ENCODE data around the gene DNAH11. TPM values are rescaled to one million over a fixed set of nuclear protein-coding genes. Genes with fewer than 3 reads are reported as not detected.
"Not testable (repeated sequence)": the region's sequence is repeated elsewhere in the genome, so short reads cannot be mapped to it uniquely, and the experiment has no call there.

Gene DNAH11
- polyA plus RNA-seq, 4 donors, result 1.9 to 5.2 (median 2.6) TPM

GRCh38 chr7:21616091-21616490 lies 73.3 kb downstream of the DNAH11 start:
- no peak for DNase-seq (ENCODE audit: low read depth in 4 of 4, low spot score in 2 of 4)

DNA sequence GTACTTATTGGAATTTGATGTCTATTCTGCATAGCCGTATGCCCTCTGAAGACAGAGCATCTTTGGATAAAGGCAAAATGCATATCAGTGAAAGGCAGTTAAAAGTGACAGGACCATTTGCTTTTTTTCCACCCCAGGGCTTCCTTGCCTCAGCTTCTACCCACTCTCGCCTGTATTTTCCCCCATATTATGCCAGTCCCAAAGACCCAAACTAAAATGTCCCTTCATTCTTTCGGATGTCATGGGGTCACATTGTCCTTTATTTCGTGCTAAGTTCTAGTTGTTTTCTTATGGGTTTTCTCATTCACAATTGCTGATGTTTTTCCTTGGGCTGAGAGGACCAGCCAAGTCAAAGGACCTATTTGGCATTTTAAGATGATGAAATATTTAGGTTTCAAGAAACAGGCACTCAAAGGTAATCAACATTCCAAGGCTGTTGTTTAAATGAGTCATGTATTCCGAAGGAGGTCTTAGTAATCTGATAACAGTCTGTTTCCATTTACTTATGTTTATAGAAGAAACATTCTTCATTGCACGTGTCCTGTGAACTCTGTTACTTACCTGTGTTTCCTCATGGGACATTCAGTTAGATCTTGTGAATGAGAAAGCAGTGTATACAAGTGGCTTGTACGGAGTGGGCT lies 74.1 kb downstream of the DNAH11 start:
- DNase-seq (ENCODE audit: low read depth in 4 of 4, low spot score in 2 of 4), result no peak

- no peak for DNase-seq (ENCODE audit: low read depth in 4 of 4, low spot score in 2 of 4)
Measured at GRCh38 chr7:21617513-21617912, 74.7 kb downstream of the DNAH11 start.

DNA sequence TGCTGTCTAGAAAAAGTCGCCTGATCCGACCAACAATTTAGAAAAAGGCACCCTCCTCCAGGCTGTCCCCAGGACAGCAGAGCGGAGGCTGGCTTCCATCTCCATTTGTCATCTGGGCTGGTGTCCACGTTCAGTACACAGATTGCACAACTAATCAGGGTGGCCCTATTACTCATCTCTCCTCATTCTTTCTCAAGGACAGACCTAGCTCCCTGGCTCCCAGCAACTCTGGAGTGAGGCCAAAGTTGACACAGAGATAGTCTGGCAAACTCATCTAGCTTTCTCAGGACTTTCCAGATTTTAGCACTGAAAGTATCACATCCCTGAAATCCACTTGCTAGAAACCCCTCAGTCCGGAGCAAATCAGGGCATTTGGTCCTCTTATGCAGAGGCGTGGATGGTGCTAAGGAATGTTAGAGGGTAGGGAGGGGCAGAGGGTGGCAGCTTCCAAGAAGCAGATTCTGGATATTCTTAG lies 75.1 kb downstream of the DNAH11 start:
- no peak for DNase-seq (ENCODE audit: low read depth in 4 of 4, low spot score in 2 of 4)

- DNase-seq (ENCODE audit: low read depth in 4 of 4, low spot score in 2 of 4), result no peak
Measured at GRCh38 chr7:21618706-21619105, 75.9 kb downstream of the DNAH11 start.

DNA sequence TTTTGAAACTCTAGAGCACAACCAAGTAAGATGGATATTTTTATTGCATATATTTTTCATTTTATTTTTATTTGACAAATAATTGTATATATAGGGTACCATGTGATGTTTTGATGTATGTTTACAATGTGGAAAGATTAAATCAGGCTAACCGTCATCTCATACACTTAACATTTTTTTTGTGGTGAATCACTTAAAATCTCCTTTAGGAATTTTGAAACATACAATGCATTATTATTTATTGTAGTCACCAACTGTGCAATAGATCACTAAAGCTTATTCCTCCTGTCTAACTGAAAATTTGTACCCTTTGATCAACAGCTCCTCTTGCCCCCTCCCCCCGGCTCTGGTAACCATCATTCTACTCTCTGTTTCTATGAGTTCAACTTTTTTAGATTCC lies 77.2 kb downstream of the DNAH11 start:
- no peak for DNase-seq (ENCODE audit: low read depth in 4 of 4, low spot score in 2 of 4)

- no peak for DNase-seq (ENCODE audit: low read depth in 4 of 4, low spot score in 2 of 4)
Measured at GRCh38 chr7:21624320-21624719, 81.5 kb downstream of the DNAH11 start.

- DNase-seq (ENCODE audit: low read depth in 4 of 4, low spot score in 2 of 4), result no peak
Measured at GRCh38 chr7:21636694-21637093, 93.9 kb downstream of the DNAH11 start.

DNA sequence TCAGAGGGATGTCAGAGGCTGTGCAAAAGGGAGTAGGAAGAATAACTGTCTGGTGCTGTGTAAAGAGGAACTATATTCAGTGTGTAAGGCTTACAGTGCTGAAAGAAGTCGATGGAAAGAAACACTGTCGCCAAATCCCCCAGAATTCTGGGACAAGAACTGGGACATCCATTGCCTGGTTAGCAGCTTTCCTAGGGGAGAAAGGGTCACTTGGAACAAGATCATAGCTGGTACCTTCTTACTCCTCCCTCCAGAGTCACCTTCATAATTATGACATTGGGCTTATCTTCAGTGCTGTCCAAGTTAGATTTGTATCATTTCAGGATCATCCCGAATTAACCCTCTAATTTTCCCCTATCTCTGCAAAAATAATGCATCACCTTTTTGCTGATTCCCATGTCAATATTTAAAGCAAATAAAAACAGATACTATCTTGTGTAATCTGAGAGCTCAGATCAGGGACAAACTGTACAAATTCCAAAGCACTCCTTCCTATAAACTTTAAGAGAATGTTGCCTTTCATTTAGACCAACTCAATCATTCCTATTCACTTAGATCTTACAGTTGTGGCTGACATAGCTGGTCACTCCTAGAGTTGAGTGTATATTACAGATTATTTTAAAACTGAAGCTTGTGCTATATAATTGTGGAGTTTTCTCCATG lies 96.5 kb downstream of the DNAH11 start:
- DNase-seq (ENCODE audit: low read depth in 4 of 4, low spot score in 2 of 4), result no peak

DNA sequence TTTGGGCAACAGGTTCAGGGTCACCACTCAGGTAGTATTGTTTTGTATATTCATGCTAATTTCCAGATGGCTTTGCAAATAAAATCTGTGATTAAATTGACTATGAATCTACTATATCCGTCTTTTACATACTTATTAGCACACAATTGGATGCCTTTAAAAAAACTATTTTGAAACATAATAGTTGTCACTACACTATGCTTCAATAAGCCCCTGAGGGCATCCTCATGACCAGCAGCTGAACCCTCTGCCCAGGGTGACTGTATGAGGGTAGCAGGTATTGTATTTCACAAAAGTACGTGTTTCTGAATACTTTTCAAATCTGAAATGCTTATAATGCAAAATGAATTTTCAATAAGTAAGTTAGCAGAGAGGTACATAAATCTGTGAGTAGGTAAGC lies 97.3 kb downstream of the DNAH11 start:
- no peak for DNase-seq (ENCODE audit: low read depth in 4 of 4, low spot score in 2 of 4)

DNA sequence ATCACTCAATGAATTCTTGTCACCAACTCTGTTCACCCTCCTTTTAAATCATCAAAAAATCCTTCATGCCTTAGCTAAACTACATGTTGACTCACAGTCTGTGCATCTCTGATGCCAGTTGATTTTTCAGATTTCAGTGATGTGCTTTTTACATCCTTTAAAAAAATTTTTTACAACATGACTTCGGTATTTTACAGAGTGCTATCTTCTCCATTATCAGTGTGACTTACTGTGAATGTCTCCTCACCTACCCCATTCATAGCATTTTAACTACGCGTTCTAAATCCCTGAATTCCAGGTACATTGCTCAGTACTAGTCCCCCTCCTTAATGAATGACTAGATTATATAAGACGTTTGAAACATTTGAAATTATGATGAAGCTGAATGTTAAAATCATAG lies 98.7 kb downstream of the DNAH11 start:
- no peak for DNase-seq (ENCODE audit: low read depth in 4 of 4, low spot score in 2 of 4)

- DNase-seq (ENCODE audit: low read depth in 4 of 4, low spot score in 2 of 4), result no peak
Measured at GRCh38 chr7:21642422-21642821, 99.6 kb downstream of the DNAH11 start.

DNA sequence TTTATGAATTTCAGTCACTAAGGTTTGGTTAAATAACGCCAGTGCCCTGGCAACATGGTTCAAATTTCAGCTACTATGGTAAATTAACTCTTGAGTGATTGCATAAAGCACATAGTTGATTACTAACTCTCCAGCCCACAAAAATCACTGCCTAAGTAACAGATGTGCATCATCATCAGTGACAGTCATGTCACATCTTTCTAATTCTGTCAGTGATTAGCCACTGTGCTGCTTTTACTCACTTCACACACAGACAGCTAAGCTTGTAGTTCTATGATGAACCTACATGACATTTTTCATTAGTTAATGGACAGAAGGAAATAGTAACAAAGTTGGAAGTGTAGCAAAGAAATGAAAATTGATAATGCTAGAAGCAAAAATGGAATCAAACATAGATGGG lies 108.9 kb downstream of the DNAH11 start:
- no peak for DNase-seq (ENCODE audit: low read depth in 4 of 4, low spot score in 2 of 4)

DNA sequence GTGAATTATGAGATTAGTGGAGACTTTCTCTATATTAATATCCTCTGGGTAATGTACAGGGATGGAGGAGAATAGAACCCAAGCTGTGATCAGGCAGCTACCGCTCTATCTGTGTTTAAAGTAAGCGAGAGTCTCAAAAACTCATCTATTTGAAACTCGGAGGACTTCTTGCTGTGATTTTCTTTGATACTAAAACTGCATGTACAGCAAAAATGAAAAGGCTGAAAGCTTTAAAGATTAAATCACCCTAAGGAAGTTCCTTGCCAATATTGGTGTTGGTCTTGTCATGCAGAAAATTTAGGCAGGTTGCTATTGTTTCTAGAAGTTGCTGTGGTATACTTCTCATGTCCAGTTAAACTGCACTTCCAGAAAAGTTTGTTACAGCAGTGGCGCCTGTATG lies 110.8 kb downstream of the DNAH11 start:
- no peak for DNase-seq (ENCODE audit: low read depth in 4 of 4, low spot score in 2 of 4)

DNA sequence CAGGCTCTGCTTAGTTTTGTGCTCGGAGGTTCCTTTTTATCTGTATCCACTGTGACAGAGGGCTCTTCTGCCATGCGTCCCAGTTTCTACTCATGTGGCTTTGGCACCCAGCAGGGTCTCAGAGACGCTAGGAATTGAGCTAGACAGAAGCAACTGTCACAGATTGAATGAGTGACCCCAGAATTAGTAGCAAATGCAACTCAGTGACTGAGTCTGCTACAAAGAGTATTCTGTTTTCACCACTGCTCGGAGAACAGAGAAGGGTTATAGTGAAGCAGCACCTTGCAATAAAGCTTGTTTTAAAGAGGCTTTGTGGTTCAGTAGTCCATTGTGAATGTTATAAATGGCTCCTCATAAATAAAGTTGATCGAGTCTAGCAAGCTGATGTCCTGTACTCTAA lies 113.2 kb downstream of the DNAH11 start:
- DNase-seq (ENCODE audit: low read depth in 4 of 4, low spot score in 2 of 4), result no peak

DNA sequence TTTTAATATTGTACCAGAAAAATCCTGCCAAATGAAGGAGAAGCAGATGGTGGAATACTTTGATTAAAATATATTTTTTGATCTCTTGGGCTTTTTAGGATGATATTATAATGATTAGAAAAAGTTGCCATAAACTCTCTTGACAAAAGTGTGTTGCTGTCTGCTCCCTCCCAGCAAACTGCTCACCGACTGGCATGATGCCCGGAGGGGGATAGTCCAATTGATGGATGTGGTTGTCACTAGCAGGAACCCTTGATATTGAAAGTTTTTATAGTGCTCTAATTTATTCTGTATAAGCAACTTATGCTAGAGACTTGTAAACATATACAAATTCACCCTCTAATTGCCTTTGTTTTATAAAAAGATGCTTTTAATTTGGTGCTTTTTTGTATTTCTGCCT lies 114.0 kb downstream of the DNAH11 start:
- DNase-seq (ENCODE audit: low read depth in 4 of 4, low spot score in 2 of 4), result no peak

DNA sequence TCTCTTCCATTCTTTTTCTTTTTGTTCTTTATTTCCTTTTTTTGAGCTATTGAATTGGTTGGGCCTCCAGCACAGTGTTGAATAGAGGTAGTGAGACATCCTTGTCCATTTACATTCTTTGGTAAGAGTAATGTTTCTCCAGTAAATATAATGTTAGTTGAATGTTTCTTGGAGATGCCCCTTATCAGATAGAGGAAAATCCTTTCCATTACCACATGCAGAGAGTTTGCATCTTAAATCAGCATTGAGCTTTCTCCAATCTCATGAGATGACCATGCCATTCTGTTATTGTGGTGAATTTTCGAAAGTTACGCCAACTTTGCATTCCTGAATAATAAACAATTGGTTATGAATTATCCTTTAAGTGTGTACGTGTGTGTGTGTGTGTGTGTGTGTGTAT lies 127.7 kb downstream of the DNAH11 start:
- DNase-seq (ENCODE audit: low read depth in 4 of 4, low spot score in 2 of 4), result no peak

DNA sequence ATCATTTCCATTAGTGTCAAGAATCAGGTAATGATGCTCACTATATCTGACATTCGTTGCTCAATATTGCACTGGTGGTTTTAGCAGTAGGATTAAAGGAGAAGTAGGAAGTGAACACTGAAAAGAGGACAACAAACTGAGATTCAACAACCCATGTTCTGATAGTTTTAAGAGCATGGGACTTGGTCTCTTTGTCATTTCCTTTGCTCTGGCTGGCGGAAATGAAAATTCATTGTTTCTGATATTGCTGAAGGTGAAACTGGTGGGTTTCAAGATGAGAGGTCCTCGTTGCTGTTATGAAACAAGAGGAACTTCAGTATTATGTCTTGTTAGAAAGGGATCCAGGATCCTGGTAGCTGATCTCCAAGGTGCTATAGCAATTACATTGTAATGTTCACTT lies 129.0 kb downstream of the DNAH11 start:
- DNase-seq (ENCODE audit: low read depth in 4 of 4, low spot score in 2 of 4), result no peak

DNA sequence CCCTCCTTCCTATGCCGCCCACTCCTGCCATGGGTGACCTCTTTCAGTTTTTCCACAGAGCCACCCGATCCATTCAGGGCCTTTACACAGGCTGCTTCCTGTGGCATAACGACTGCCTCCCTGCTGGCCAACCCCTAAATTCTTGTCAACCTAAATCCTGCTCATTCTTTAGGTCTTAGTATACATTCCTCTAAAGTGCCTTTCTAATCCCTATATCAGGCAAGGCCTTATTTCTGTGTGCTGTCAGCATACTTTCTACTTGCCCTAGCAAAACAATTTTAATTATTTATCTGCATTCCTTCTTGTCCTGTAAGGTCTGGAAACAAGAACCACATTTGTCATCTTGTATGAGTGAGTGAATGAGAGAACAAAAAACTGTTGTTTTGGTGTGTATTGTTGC lies 132.4 kb downstream of the DNAH11 start:
- no peak for DNase-seq (ENCODE audit: low read depth in 4 of 4, low spot score in 2 of 4)

- DNase-seq (ENCODE audit: low read depth in 4 of 4, low spot score in 2 of 4), result no peak
Measured at GRCh38 chr7:21690705-21691104, 147.9 kb downstream of the DNAH11 start.

- DNase-seq (ENCODE audit: low read depth in 4 of 4, low spot score in 2 of 4), result not testable (repeated sequence)
Measured at GRCh38 chr7:21691146-21691545, 148.3 kb downstream of the DNAH11 start.

- not testable (repeated sequence) for DNase-seq (ENCODE audit: low read depth in 4 of 4, low spot score in 2 of 4)
Measured at GRCh38 chr7:21700587-21700986, 157.7 kb downstream of the DNAH11 start.

DNA sequence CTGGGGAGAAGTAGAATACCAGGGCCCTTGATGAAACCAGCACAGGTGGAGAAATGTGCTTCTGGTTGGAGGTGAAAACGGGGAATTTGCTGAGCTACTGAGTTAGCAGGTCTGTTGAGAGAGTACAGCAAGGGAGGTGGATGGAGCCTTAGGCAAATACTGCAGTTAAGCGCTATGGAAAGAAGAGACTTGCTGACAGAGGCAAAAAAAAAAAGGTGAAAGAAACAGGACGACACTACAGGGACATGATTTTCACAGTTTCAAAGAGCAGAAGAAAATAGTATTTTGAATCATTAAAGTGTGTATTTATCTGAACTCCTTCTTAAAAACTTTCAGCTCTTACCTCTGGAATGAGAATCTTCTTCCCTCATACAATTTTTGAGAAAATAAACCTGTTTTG lies 159.5 kb downstream of the DNAH11 start:
- DNase-seq (ENCODE audit: low read depth in 4 of 4, low spot score in 2 of 4), result no peak
